ENCODE results near the gene APOC1. TPM values are rescaled to one million over a fixed set of nuclear protein-coding genes. Genes with fewer than 3 reads are reported as not detected.
A peak's percentile ranks its signal among the peaks of the same experiment; 100 is the strongest.

Gene APOC1
- total and polyA plus RNA-seq, 7 donors = 1.6 to 16.8 (median 8.0) TPM

DNA sequence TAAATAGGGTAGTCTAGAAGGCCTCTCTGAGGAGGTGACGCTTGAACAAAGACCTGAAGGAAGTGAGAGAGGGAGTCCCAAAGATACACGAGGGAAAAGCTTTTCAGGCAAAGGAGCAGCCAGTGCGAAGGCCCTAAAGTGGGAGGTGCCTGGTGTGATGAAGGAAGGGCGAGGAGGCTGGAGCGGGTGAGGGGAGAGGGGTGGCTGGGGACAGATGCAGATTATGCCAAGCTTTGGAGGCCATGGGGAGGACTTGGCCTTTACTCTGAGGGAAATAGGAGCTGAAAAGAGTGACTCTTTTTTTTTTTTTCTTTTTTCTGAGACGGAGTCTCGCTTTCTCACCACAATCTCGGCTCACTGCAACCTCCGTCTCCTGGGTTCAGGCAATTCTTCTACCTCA lies 43.7 kb downstream of the APOC1 start:
- Histone ChIP-seq H3K4me3 (no peak overlapping the region), H3K4me1 (peaks cover 30% of the 10 kb centered on the region), H3K27ac (no peak overlapping the region), H3K27me3 (ENCODE audit: insufficient read depth in 3 of 3, low read length in 2 of 3) (no peaks in the 10 kb centered on the region), H3K36me3 (ENCODE audit: insufficient read depth in 1 of 2, low read depth in 1 of 2) (peaks cover 0 to 21% of the 10 kb centered on the region in 2 donors), H3K9me3 (no peaks in the 10 kb centered on the region)
- 70 to 75% (median 73%) methylated on average over 7 to 9 of the region's 9 CpGs for WGBS, 3 donors
- ATAC-seq = no peak
- TF ChIP-seq, protein P1, sequence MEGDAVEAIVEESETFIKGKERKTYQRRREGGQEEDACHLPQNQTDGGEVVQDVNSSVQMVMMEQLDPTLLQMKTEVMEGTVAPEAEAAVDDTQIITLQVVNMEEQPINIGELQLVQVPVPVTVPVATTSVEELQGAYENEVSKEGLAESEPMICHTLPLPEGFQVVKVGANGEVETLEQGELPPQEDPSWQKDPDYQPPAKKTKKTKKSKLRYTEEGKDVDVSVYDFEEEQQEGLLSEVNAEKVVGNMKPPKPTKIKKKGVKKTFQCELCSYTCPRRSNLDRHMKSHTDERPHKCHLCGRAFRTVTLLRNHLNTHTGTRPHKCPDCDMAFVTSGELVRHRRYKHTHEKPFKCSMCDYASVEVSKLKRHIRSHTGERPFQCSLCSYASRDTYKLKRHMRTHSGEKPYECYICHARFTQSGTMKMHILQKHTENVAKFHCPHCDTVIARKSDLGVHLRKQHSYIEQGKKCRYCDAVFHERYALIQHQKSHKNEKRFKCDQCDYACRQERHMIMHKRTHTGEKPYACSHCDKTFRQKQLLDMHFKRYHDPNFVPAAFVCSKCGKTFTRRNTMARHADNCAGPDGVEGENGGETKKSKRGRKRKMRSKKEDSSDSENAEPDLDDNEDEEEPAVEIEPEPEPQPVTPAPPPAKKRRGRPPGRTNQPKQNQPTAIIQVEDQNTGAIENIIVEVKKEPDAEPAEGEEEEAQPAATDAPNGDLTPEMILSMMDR (IDR thresholded peaks at IDR 0.05) = no peak
- intact Hi-C loops (cut with DNase I) = no loop called here
- DNase-seq = no peak

DNA sequence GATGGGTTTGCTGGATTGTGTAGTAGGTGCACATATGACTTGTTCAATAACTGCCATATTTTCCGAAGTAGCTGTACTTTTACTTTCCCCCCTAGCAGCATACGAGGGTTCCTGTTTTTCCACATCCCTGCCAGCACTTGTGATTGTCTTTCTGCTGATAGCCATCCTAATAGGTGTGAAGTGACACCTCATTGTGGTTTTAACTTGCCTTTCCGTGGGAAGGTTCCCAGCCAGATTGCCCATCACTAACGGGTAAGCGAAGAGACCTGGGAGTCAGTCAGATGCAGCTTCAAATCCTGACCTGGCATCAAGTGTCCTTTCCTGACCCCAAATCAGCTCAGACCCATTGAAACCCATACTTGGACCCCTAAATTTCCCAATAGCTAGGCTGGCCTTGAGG lies 45.3 kb downstream of the APOC1 start:
- H3K36me3 ChIP-seq (ENCODE audit: insufficient read depth in 1 of 2, low read depth in 1 of 2) = peaks cover 0 to 35% of the 10 kb centered on the region in 2 donors
- H3K4me1 ChIP-seq = peaks cover 18% of the 10 kb centered on the region
- no peak for ATAC-seq
- no peak overlapping the region for H3K4me3 ChIP-seq
- WGBS, 3 donors = 69 to 71% (median 71%) methylated on average over 5 of the region's 5 CpGs
- no peaks in the 10 kb centered on the region for H3K9me3 ChIP-seq
- intact Hi-C loops (cut with DNase I) = no loop called here
- no peak for DNase-seq
- H3K27ac ChIP-seq = no peak overlapping the region
- TF ChIP-seq, protein P1 (IDR thresholded peaks at IDR 0.05) = no peak
- no peaks in the 10 kb centered on the region for H3K27me3 ChIP-seq (ENCODE audit: insufficient read depth in 3 of 3, low read length in 2 of 3)

DNA sequence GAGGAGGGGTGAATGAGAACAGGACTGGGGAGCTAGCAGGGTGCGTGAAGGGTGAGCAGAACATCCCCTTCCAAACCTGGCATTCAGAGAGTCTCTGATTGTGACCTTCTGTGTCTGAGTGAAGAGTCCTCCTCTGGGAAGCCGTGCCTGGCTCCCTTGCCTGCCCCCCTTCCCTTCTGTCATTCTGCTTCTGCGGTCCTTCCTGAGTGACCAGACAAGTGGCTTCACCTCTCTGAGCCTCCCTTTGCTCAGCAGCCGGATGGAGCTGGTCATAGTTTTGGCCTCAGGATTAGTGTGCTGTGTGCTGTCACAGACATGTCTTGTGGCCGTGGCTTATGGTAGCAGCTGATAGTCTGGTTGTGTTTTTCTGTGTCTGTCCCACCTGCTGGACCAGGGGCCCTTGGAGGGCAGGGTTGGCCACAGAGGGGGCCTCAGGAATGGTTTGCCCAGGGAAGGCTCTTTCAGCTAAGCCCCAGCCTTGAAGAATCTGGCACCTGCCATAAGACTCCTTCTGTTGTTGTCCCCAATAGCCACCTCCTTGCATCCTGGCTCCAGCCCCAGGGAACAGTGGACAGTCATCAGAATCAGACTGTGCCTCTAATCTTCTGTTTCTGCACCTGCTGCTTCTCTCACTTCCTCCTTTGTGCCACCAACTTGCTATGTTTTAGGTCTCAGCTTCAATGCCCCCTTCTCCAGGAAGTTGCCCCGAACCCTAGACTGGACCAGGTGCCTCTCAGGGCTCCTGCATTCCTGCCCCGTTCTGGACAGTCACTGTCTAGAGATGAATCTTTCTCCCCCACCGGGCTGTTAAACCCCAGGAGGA lies 46.7 kb downstream of the APOC1 start:
- Histone ChIP-seq H3K4me3 (no peak overlapping the region), H3K27me3 (ENCODE audit: insufficient read depth in 3 of 3, low read length in 2 of 3) (no peaks in the 10 kb centered on the region), H3K4me1 (peaks cover 17% of the 10 kb centered on the region), H3K27ac (peak overlapping the region; percentile 16), H3K36me3 (ENCODE audit: insufficient read depth in 1 of 2, low read depth in 1 of 2) (peaks cover 0 to 49% of the 10 kb centered on the region in 2 donors), H3K9me3 (no peaks in the 10 kb centered on the region)
- intact Hi-C loops (cut with DNase I) = no loop called here
- DNase-seq (no peak), ATAC-seq (no peak)
- TF ChIP-seq, protein P1 (IDR thresholded peaks at IDR 0.05) = no peak
- 58 to 73% (median 63%) methylated on average over 8 of the region's 8 CpGs for WGBS, 3 donors

DNA sequence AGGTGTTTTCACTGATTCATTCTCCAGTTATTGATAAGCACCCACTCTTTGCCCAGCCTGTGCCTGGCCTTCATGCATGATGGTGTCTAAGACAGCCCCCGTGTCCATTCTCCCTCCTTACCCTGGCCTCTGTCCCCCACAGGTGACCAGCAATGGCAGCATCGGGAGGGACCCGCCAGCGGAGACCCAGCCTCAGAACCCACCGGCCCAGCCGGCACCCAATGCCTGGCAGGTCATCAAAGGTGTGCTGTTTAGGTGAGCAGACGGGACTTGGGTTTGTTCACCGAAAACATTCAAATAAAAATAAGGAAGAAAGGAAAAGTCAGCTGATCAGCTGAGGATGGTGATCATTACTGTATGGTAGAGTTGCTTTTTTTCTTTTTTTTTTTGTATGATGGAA lies 47.4 kb downstream of the APOC1 start:
- H3K36me3 ChIP-seq (ENCODE audit: insufficient read depth in 1 of 2, low read depth in 1 of 2) = peaks cover 0 to 55% of the 10 kb centered on the region in 2 donors
- no peak for ATAC-seq
- TF ChIP-seq, protein P1 (IDR thresholded peaks at IDR 0.05) = no peak
- H3K4me1 ChIP-seq = peaks cover 10% of the 10 kb centered on the region
- 85 to 95% (median 87%) methylated on average over 8 of the region's 8 CpGs for WGBS, 3 donors
- no peaks in the 10 kb centered on the region for H3K27me3 ChIP-seq (ENCODE audit: insufficient read depth in 3 of 3, low read length in 2 of 3)
- intact Hi-C loops (cut with DNase I) = no loop called here
- H3K4me3 ChIP-seq = no peak overlapping the region
- H3K9me3 ChIP-seq = no peaks in the 10 kb centered on the region
- H3K27ac ChIP-seq = no peak overlapping the region
- DNase-seq = no peak
